ENCODE measurements around the gene ARHGAP45.

ARHGAP45 gene

DNA sequence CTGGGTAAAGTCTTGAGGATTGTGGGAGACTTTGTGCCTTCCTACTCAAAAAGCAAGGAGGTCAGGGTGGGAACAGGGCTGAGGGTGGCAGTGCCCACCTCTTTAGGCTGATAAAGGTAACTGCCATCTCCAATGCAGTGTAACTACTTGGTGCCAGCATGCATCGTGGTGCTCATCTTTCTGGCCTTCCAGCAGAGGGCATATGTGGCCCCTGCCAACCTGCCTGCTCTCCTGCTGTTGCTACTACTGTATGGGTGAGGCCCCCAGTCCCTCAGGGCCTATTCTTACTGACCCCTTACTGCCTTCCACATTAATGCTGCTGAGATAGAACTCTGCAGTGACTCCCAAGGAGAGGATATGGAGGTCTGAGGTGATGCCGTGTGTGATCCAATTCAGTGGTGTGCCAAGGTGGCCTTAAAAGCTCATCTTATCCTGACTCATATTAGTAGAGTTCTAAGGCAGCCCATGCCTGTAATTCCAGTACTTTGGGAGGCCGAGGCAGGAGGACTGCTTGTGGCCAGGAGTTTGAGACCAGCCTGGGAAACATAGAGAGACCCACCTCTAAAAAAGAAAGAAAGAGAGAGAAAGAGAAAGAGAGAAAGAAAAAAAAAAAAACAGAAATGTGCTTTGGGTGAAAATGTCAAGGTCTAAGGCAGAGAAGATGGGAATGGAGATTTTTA is 9.7 kb upstream of the ARHGAP45 start:
- no peak for DNase-seq

DNA sequence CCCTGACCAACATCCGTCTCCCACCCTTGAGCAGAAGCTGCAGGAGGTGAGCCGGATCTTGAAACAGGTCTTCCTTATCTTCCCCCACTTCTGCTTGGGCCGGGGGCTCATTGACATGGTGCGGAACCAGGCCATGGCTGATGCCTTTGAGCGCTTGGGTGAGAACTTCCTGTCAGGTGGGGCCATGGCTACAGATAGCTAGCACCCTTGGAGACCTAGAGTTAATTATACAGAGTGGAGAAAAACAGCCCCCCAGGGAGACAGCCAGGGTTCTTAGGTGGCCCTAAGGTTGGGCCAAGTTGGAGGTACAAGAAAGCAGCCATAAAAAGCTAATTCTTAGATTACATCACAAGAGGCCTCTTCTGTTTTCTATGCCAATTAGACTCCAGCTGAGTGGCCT is 8.9 kb upstream of the ARHGAP45 start:
- no peak for DNase-seq

DNA sequence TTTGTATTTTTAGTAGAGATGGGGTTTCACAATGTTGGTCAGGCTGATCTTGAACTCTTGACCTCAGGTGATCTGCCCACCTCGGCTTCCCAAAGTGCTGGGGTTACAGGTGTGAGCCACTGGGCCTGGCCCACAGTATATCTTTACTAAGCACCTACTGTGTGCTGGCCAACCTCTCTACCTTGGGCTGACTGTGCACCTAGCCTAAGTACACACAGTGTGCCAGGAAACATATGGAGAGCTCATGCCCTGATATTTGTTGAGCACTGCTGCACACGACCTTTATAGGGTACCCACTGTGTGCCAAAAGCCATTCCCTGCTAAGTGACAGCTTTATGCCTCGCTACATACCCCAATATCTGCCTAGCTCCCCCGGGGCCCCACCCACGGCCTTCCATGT is 6.3 kb upstream of the ARHGAP45 start:
- DNase-seq = no peak

DNA sequence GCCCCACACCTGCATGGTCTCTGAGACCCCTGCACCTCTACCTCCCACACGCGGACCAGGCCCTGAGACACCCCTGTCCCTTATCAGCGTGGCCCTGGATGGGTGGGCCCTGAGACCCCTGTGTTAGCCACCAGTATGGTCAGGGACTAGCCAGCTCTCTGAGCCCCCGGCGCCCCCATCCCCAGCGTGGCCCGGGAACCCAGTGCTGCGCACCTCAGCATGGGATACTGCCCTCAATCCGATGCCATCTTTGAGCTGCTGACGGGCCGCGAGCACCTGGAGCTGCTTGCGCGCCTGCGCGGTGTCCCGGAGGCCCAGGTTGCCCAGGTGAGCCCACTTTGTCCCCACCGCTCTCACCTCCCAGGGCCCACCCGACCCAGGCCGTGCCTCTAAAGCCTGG is 5.0 kb upstream of the ARHGAP45 start:
- DNase-seq = no peak

DNA sequence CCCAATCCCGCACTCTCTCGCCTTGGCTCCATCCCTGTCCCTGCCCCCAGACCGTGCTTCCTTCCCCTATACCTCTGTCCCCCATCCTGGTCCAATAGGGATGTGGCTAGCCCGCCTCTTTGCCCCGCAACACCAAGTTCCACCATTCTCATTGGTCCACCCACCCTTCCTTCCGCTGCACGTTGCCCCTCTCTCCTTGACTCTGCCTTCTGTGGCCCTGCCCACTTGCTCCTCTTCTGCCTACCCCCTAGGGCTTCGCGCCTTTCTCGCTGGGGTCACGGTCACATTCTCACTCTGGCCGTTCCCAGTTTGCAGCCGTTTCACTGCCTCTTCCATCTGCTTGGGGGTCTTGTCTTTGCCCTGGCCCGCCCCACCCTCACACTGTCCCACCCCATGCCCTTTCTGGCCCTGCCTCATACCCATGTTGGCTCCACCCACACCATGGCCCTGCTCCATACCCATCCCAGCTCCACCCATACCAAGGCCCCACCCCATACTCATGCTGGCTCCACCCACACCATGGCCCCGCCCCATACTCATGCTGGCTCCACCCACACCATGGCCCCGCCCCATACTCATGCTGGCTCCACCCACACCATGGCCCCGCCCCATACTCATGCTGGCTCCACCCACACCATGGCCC is 4.5 kb upstream of the ARHGAP45 start:
- no peak for DNase-seq

DNA sequence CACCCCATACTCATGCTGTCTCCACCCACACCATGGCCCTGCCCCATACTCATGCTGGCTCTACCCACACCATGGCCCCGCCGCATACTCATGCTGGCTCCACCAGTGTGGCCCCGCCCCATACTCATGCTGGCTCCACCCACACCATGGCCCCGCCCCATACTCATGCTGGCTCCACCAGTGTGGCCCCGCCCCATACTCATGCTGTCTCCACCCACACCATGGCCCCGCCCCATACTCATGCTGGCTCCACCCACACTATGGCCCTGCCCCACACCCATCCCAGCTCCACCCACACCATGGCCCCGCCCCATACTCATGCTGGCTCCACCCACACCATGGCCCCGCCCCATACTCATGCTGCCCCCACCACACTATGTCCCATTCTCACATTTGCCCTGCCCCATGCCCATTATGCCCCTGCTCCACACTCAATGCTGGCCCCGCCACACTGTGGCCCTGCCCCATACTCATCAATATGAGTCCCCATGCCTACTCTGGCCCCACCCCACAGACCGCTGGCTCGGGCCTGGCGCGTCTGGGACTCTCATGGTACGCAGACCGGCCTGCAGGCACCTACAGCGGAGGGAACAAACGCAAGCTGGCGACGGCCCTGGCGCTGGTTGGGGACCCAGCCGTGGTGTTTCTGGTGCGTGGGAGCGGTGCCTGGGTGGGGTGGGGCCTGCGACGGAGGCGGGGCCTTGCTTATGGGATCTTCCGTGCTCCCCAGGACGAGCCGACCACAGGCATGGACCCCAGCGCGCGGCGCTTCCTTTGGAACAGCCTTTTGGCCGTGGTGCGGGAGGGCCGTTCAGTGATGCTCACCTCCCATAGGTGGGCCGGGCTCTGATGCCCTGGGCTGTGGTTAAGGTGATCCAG is 3.7 kb upstream of the ARHGAP45 start:
- no peak for DNase-seq

DNA sequence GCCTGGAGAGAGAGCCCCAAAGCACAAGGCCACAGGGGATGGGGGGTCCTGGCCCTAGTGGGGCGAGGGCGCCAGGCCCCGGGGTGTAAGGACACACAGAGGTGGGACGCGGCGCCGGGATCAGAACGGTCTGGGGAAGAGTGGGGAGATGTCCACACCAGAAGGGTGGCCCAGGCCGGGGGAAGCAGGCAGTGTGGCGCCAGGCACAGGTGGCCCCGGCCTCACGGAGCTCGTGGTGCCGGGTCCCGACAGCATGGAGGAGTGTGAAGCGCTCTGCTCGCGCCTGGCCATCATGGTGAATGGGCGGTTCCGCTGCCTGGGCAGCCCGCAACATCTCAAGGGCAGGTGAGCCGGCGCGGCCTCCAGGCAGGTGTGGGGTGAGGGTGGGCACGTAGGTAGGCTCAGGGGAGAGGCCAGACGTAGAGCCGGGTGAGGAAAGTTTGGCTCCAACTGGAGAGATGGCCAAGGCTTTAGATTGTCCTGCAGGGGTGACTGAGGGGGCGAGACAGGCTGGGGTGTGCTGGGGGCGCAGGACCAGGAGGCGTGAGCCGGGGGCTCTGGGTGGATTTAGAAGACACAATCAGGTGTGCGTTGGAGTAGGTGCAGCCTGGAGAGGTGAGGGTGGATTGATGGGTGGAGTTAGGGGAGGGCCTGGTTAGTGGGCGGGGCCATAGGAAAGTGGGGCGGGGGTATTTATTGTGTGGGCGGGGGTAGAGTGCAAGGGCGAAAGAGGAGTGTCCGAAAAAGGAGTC is 2.9 kb upstream of the ARHGAP45 start:
- no peak for DNase-seq

DNA sequence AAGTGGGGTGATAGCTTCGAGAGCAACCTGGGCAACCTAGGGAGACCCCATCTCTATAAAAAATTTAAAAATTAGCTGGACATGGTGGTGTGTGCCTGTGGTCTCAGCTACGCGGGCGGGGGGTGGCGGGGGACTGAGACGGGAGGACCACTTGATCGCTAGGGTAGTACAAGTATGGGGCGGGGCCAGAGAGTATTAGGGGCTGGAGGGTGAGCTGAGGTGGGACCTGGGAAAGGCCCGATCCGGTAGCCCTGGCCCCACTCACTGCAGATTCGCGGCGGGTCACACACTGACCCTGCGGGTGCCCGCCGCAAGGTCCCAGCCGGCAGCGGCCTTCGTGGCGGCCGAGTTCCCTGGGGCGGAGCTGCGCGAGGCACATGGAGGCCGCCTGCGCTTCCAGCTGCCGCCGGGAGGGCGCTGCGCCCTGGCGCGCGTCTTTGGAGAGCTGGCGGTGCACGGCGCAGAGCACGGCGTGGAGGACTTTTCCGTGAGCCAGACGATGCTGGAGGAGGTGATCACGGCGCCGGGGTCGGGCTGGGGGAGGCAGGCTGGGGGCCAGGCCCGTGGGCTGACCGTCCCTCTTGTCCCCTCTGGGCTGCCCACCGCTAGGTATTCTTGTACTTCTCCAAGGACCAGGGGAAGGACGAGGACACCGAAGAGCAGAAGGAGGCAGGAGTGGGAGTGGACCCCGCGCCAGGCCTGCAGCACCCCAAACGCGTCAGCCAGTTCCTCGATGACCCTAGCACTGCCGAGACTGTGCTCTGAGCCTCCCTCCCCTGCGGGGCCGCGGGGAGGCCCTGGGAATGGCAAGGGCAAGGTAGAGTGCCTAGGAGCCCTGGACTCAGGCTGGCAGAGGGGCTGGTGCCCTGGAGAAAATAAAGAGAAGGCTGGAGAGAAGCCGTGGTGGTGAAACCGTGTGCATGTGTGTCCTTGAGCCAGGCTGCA is 2.0 kb upstream of the ARHGAP45 start:
- DNase-seq = peak; percentile 63

DNA sequence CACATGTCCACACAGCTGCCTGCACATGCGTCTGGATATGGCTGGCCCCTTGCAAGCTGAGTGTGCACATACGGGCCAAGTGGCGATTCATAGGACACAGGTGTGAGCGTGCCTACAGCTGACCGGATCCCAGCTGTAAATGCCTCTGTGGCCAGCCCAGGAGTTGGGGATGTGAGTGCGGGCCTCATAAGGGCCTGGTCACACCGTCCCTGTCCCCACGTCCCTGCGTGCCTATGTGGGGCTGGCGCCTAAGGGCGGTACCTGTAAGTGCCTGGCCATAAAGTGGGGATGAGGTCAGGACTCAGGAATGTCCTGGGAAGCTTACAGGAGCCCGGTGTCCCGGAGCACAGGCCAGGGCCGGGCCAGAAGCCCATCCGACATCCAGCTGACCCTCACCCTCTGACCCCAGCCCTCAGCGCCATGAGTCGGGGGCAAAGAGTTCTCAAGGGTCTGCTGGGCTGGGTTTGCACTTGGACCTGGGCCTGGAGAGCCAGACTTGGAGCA is 1.3 kb upstream of the ARHGAP45 start:
- DNase-seq = no peak

DNA sequence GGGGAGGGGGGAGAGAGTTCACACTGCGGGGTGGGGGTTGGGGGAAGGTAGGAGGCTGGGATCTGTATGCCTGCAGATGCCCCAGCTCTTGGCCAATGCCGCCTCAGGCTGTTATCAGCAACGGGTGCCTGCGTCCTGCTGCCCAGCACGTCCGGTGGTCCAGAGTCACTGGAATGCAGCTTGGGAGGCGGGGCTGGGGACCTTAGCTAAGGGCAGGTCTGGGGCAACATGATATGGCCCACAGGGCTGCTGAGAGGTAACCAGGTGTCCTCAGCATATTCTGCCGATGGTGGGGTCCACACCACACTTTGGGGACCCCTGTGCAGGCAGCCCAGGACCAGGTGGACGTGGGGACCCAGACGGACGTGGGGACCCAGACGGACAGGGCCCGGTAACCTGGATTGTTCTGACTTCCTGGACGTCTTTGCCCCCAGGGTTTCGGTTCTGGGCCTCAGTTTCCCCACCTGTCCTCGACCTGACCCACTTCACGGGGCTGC is 668 bp upstream of the ARHGAP45 start:
- no peak for DNase-seq

DNA sequence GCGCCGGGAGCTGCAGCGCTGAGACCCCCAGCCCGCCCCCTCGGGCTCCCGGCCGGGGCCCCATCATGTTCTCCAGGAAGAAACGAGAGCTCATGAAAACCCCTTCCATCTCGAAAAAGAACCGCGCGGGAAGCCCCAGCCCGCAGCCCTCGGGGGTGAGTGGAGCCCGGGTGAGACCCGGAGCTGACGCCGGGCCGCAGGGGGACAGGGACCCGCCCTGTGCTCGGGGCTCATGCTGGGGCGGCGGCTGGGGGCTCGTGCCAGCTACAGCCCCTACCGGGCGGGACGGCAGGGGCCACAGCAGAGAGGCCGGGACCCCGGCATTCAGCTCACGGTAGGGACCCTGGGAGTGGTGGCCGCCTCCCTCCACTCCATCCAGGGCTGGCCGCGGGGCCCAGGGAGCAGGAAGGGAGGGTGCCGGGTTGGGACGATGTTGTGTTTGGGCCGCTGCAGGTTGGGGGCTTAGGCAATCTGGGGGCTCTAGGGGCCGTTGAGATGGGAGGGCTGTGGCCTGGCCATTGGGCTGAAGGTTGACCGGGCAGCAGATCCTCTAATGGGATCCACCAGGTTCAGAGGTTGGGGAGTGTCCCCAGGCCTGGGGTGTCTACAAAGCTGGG is 482 bp downstream of the ARHGAP45 start:
- no peak for DNase-seq

DNA sequence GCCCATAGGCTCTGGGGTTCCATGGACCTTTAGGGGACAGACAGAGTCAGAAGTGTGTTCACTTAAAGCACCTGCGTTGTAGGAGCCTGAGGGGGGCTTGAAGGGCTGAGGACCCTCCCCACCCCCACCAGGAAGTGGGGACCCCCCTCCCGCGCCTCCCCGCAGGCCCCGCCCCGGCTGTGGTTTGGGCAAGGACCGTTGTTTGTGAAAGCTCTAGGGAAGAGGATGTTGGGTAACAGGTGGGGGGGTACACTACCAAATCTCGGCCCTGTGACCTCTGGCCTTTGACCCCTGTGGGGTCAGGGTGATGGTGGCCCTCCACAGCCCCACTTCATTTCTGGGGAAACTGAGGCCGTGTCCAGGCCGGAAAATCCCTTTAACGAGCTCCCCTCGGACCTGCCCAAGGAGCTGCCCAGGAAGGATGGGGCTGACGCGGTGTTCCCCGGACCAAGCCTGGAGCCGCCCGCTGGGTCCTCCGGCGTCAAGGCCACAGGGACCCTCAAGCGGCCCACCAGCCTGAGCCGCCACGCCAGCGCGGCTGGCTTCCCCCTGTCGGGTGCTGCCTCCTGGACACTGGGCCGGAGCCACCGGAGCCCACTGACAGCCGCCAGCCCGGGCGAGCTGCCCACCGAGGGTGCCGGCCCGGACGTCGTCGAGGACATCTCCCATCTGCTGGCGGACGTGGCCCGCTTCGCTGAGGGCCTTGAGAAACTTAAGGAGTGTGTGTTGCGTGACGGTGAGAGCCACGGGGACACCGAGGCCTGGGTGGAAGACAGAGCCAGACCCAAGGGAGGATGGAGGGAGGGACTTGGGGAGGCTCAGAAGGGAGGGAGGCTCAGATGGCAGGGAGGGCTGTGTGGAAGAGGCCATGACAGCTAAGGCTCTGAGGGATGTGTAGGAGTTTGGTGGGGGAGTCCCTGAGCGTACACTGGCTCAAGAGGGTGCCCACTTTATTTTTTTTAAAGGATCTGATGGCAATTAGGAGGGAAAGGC is 1.3 kb downstream of the ARHGAP45 start:
- no peak for DNase-seq

DNA sequence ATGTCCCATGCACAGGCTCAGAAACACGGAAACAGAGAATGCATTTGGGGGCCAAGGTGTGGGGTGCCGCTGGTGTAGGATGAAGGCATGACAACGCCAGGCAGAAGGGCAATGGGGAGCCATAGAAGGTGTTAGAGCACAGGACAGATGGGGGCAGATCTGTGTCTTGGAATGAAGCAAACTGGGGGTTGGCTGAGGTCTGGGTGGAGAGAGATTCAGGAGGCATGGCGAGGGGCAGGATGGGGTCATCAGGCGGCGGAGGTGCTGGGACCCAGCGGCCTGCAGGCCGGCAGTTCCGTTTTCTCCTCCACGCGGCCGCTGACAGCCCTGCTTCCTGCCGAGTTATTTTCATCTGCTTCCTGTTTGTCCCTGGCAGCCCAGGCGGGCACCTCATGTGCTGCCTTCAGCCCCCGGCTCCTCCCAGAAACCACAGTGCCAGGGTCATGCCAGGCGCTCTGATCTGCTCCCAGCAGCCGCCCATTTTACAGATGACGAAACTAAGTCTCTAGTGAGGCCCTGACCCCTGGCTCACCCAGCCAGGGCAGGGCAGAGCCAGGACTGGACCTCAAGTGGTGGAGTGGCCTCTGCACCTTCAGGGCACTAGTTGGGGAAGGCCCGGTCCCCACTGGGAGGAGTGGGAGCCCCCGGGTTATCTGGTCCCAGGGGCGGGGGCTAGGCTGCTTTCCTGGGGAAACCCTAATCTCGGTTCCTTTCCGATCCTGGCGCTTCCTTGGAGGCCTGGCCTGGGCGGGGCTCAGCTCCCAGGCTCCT is 2.2 kb downstream of the ARHGAP45 start:
- DNase-seq = no peak

DNA sequence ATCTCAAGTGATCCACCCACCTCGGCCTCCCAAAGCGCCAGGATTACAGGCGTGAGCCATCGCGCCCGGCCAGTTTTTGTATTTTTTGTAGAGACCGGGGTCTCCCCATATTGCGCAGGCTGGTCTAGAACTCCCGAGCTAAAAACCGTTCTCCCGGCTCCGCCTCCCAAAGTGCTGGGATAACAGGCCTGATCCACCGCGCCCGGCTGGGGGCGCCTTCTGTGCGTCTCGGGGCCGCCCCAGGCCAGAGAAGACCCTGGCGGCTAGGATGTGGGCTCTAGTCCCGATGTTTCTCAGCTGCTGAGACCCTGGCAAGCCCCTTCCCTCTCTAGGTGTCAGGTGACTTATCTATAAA is 3.6 kb downstream of the ARHGAP45 start:
- no peak for DNase-seq

DNA sequence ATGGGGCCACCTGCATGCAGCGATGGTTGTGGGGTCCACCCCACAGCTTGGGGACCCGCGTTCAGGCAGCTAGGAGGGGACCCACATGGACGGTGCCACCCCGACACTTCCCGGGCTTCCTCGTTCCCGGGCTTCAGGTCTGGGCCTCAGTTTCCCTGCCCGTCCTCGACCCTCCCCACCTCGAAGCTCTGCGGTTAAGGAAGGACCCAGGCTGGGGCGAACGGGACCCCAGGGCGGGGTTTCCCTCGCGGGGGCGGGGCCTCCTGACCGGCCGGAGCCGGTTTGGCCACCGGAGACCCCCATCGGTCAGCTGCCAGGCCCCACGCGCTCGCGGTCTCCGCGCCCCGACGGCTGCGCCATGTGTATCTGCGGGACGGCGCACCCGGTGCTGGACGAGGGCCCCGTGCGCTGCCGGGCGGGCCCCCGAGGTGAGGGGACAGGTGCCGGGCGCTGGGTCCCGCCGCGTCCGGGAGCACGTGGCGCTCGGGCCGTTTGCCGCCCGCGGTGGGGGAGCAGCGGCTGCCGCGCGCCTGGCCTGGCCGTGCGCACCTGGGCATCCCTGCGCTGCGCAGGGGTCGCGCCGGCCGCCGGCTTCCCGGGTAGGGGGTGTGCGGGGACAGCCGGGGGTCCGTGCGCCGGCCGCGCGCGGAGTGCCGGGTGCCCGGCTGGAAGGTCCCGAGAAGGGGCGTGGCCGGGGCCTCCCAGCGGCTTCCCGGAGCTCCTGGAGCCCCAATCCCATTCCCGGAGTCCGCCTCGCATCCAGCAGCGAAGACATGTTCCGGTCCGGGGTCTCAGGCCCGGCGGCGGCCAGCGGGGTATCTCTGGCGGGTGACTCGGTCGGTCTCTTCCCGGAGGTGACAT is 4.2 kb downstream of the ARHGAP45 start:
- no peak for DNase-seq

DNA sequence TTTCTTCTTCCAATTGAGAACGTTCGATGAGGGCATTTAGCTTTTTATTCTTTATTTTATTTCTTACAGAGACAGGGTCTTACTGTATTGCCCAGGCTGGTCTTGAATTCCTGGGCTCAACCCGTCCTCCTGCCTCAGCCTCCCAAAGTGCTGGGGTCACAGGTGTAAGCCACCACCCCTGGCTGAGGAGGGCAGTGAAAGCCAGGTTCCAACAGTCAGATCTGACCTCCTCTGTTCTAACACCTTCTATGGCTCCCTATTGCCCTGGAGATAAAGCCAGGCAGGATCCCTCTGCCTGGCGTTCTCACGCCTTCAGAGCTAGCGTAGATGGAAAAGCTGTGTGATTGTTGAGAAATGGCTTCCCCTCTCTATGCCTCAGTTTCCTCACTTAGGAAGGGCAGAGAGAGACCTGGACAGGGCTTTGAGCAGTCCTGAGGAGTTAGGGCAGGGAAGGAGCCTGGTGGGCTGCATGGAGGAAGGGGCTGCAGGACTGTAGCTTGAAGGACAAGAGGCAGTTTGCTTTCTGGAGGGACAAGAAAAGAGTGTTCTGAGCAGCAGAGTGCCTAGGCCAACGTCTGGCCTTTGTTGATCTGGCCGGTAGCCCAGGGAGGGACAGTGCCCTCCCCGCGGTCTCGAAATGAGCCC is 5.5 kb downstream of the ARHGAP45 start:
- DNase-seq = no peak

Data from COR-L47 (cell line).